ENCODE data around the gene ARHGAP10.
"Not testable (repeated sequence)": the region's sequence is repeated elsewhere in the genome, so short reads cannot be mapped to it uniquely, and the experiment has no call there.

Gene ARHGAP10

DNA sequence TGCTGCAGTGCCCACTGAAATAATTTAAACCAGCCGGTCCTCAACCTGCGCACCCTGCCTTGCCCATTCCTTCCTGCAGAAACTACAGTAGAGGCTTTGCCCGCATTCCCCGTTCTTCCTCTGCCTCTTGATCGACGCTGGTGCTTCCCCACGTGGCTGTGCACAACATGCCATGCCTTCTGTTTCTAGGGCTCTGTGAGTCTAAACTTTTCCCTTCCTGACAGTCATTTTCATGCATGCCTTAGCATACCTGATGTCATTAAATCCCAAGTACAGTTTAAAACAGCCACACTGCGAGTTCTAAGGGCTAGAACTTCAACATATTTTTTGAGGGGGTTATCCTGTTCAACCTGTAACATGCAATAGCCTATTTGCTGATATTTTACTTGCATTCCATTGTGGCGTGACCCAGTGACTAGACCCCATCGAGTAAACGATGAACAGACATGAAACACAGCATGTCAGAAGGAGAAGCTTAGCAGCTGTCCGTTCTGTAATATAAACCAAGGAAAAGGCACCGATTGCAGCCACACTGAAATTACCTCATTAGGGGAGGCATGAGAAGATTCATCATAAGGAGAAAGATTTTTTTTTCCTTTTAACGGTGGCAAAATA is 232.5 kb downstream of the ARHGAP10 start:
- DNase-seq: no peak

DNA sequence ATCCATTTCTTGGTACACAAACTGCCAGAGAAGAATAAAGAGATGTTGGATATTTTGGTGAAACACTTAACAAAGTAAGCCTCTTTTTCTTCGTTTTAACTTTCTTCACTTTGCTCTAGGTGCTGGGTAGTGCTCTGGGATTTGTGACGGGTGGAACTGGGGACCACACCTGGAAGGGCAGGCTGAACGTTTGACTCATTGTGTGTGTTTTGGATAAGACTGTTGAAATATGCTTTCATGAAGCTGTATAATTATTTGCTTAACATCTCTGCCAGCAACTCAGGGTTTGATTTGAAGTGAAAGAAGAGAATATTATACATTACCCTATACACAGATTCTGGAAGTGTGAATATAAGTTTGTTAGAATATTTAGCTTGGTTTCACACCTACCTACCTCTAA is 233.2 kb downstream of the ARHGAP10 start:
- no peak for DNase-seq

GRCh38 chr4:147965873-147966272 is 234.0 kb downstream of the ARHGAP10 start:
- DNase-seq: no peak

DNA sequence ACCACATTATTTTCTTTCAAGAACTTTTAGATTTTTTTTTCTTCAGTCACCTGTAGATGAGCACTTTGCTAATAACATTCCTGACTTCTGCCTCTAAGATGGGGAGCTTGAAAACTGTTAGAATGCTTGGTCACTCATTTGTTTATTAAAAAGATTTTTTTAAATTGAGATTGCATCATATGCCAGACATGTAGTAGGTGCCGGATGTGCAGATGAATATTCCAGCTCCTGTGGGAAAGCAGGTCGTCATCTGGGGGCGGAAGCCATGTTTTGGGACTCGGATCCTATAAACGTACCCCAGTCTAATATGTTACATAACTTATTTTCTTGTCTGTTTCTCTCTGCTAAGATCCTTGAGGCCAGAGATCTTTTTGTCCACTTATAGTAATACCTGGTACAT is 236.8 kb downstream of the ARHGAP10 start:
- DNase-seq: no peak

DNA sequence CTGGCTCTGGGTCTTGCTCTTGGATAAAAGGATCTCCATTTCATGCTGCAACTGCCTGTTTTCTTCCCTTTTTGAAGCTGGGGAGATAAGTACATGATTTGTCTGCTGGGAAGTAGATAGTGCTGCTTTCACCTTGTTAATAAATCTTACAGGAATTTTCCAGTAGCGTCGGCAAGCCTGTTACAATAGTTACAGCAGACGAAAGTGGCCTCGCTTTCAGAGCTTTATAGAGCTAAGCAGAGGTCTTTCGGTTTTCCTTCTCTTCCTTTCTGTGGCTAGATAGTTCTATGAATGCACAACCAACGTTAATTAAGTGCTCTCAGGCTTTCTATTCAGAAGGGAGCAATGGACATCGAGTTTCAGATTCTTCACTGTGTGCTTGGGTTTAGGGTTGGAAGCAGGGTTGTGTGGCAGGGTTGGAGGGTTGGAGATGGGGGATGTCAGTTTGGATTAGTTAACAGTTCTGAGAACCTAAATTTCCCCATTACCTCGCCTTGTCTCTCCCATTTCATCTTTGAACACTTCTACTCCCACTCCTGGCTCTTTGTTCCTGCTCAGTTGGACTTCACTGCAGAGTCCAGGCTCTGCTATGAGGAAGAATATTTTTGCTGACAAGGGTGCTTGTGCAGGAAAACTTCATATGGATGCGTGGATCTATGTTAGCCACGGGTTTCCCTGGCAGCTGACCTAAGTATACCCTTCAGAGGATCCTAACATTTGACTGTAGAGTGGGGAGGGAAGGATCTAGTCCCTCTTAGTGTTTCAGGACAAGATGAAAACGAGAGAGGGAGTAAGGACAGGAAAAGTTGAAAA is 237.9 kb downstream of the ARHGAP10 start:
- DNase-seq: no peak

- DNase-seq: no peak
Measured at GRCh38 chr4:147971116-147971515, 239.2 kb downstream of the ARHGAP10 start.

DNA sequence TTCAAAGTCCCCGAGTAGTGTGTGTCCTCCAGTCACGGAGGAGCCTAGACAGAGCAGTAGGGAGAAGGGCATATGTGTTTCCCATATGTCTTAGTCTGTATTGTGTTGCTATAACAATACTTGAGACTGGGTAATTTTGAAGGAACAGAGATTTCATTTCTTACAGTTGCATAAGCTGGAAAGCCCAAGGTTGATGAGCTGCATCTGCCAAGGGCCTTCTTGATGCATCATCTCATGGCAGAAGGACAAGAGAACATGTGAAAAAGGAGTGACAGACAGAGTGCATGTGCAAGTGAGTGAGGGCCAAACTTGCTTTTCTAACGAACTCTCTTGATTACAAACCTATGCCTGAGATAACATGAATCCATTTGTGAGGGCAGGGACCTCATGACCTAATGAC is 243.4 kb downstream of the ARHGAP10 start:
- no peak for DNase-seq

DNA sequence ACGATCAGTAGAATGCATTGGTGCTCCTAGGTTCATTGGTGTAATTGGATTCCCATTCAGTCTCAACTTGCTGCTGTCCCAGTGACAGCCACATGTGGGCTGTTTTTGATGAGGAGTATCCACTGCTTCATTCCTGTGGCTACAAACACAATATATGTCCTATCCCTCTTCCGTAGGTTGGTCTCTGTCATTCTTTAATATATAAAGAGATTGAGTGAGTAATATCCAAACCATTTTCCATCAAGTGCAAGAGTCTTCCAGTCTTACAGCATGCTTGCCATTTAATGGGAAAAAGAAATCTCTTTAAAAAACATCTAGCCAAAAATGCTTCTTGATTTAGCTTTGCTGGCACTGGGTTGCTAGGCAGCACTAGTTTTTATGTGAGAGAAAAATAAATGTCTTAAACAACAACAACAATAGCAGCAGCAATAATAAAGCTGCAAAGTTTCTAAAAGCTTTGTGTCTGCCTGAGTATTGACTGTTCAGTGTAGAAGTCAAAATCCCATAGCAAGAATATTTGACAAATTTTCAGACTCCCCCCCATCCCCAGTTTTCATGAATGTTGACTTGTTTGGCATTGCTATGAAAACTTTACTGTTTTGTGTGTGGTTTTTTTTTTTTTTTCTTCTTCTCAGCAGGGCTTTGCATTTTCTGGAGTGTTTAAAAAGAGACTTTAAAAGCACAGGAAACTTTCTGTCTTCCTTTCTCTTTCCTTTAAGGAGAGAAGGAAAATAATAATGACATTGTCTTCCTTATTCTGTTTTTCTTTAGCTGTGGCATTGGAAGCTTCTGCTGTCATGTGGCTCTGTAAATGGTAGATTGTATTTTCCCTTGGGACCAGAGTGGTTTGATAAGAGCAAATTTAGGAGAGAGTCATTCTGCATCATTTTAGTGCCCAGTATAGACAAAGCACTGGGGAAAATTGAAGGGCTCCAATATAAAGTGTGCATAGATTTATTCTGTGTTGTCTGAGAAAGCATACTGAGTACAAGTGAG is 244.3 kb downstream of the ARHGAP10 start:
- no peak for DNase-seq

DNA sequence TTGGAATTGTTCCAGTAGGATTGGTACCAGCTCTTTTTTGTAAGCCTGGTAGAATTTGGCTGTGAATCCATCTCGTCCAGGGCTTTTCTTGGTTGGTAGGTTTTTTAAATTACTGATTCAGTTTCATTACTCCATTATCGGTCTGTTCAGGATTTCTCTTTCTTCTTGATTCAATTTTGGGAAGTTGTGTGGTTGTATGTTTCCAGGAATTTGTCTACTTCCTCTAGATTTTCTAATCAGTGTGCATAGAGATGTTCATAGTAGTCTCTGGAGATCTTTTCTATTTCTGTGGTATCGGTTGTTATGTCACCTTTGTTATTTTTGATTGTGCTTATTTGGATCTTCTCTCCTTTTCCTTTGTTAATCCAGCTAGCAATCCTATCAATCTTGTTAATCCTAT is 248.7 kb downstream of the ARHGAP10 start:
- no peak for DNase-seq

DNA sequence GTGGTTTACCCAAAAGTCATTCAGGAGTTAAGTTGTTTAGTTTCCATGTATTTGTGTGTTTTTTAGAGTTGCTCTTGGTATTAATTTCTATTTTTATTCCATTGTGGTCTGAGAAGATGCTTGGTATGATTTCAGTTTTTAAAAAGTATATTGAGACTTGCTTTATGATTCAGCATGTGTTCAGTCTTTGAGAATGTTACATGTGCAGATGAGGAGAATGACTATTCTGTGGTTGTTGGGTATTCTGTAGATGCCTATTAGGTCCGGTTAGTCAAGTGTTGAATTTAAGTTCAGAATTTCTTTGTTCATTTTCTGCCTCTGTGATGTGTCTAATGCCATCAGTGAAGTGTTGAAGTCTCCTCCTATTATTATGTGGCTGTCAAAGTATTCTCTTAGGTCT is 249.4 kb downstream of the ARHGAP10 start:
- no peak for DNase-seq

DNA sequence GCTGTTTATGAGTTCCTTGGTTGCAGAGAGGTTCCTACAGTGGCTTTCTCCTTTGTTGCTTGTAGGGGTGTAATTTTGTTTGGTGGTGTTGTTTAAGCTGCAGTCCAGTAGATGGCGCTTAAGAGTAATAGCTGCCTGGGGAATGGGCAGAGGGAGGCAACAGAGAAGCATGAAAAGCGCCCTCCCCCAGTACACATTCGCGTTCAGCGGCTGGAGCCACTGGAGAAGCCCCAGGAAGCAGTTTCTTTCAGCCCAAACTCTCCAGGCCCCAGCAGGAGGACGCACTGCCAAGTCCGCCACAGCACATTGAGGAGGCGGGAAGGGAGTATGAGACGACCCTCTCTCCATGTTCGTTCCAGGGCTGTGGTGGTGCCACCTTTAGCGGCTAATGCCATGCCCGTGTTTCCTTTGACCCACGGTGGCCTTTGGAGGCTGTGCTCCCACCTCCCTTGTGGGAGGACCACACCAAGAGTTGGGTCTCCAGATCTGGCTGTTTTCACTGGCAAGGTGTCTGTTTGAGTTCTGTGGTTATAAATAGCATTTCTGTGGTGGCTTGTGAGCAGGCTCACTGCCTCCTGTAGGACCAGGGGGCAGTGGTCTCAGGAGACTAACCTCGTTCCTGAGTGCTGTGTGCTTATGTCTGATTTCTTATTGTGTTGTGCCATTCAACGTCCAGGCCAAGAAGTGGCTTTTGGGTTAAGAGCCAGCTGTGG is 252.3 kb downstream of the ARHGAP10 start:
- DNase-seq: no peak

DNA sequence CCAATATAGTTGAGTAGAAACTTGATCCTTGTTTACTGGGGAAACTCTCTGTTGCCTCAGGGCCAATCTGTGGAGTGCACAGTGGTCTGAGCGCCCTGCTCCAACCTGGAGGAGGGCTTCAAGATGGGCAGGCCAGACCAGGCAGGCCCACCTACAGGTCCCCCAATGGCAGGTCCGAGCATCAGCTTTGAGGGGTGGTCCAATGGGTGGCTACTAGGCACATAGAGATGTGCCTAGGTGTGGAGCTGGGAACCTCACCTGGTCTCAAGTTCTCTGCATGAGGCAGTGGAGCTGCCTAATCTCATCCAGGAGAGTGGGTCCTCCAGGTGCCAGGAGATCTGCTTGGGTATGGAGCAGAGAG is 252.9 kb downstream of the ARHGAP10 start:
- DNase-seq: no peak

DNA sequence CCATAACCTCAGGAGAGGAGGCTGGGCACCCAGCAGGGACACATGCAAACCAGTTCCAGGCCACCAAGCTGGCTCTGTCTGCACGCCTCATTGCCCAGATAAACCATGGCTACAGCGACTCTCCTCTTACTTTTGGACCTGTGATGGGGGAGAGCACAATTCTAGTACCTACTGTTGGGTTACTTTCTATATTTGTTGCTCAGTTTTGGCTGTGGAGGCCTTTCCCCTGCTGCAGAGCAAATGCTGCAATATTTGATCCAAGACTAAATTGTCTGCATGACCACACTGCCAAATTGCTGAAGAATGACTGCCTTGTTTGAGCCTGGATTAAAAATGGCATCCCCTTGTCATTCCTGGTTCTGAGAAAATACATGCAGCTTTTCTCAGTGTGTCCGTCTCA is 253.5 kb downstream of the ARHGAP10 start:
- DNase-seq: no peak

DNA sequence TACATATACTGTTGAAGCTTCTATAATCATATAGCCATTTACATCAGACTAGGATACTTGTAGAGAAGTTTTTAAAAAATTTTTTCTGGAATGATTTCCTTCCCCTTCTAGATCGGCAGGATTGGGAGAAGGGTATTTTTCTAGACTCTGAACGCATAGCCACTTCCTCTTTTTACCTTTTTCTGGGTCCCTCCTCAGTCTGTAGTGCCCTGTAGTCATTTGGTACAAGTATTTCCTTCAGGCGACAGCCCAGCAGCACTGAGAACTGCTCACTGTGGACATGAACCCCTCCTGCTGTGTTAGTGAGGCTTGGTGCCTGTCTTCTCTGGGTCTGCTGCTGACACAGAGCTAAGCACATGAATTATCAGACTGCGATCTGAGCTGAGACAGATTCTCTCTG is 255.4 kb downstream of the ARHGAP10 start:
- no peak for DNase-seq

DNA sequence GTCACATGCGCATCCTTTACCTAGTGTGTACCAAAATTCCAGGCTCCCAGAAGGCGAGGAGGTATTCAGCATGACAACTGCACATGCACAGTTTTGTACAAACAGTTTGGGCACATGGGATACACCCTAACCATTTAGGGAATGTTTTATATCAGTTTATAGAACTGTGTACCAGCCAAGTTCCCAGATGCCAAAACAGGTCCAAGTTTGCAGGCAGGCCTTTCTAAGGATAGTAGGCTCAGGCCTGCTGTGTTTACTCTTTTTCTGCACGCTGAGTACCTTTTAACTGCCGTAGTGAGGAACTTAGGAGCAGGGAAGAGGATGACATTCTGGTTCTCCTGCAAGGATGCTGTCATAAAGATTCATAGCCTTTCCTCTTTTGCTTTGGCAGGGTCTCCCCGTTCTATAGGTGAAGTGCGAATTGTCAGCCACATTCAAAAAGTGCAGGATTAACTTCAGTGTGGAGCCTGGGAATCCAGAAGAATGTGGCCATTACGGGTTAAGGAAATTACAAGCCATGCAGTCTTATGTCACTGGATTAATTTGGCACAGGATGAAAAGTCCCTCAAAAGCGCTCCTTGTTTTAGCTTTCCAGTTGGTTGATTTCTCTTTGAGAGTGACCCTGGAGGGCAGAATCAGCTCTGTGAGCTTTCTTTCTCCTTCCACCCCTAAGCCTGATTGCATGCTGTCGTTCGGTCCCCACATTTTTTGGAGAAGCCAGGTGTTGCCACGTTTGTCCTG is 259.8 kb downstream of the ARHGAP10 start:
- DNase-seq: no peak

GRCh38 chr4:147994076-147994475 is 262.2 kb downstream of the ARHGAP10 start:
- no peak for DNase-seq

DNA sequence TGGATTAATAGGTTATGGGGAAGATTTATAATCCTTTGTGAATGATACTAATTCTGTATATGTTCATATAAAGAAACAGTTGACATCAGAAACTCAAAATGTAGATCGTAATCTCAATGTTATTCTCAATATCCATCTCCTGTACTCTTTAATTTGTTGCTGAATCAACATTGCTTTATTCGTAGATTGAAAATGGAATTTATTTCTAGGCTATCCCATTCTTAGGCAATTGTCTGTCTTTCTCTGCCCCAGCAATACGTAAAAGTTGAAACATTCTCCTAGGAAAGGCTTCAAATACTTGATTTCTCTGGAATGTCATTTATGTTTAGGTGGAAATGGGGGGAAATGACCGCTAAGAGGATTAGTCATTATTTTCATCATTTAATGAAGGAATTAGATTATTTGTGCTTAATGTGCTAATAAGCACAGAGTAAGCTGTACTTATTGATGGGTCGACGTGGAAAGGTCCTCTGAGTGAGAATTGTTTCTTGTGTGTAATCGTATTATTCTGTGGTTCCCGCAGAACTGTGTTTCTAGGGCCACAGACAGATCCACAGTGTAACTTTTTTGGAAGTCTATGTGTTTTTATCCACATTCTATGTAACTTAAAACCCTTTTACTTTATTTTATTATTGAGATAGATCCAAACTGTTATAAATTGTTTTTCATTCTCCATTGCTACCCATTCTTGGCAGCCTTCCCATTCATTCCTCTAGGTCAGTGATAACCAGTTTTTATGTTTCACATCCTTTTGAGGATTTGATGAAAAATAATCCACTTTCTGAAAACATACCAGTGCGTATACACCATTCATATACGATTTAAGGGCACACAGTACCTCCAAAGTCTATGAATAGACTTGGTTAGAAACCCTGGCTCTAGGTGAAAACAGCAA is 262.9 kb downstream of the ARHGAP10 start:
- no peak for DNase-seq

- DNase-seq: no peak
Measured at GRCh38 chr4:147996859-147997258, 265.0 kb downstream of the ARHGAP10 start.

DNA sequence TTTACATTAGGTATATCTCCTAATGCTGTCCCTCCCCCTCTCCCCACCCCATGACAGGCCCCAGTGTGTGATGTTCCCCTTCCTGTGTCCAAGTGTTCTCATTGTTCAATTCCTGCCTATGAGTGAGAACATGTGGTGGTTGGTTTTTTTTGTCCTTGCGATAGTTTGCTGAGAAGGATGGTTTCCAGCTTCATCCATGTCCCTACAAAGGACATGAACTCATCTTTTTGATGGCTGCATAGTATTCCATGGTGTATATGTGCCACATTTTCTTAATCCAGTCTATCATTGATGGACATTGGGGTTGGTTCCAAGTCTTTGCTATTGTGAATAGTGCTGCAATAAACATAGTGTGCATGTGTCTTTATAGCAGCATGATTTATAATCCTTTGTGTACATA is 268.1 kb downstream of the ARHGAP10 start:
- not testable (repeated sequence) for DNase-seq

GRCh38 chr4:148004228-148004857 is 272.5 kb downstream of the ARHGAP10 start:
- no peak for DNase-seq

DNA sequence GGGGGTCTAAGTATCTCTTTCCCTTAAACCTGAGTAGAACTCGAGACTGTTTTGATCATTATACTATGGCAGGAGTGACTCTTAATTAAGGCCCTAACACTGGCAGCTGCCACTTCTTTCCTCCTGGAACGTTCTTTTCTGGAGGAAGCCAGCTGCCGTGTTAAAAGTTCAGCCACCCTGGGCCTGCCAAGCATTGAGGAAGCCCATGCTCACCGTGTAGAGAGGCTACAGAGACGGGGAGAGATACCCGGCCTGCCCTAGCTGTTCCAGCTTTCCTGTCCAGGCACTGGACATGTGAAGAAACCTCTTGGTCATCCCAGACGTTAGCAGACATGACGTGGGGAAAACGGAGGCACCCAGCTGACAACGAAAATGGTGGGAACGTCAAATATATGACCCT is 274.1 kb downstream of the ARHGAP10 start:
- no peak for DNase-seq
